Bronchial epithelial cell (primary cell): ENCODE results near the gene BCL2L15. TPM values are rescaled to one million over a fixed set of nuclear protein-coding genes. Genes with fewer than 3 reads are reported as not detected.
A peak's percentile ranks its signal among the peaks of the same experiment; 100 is the strongest.

Experiments
- DNase-seq: peaks from one replicate; pipeline ENCODE4 v3.0.0-alpha.2; 2010; ENCODE audit warnings: low read depth
- FAIRE-seq: peaks from 2 replicates; lab custom pipeline; 2011; peaks lifted over from hg19 to GRCh38; lab: Jason Lieb, UNC
- H3K27me3 ChIP-seq: 2 replicates; pipeline ENCODE4 v1.5.1; 2011; ENCODE audit warnings: low read length; ENCODE audit not compliant: control insufficient read depth, insufficient read depth
- H3K36me3 ChIP-seq: 2 replicates; pipeline ENCODE4 v1.5.1; 2011; ENCODE audit warnings: low read length; ENCODE audit not compliant: control insufficient read depth, insufficient read depth
- H3K4me3 ChIP-seq: 2 replicates; pipeline ENCODE4 v1.5.1; 2011; ENCODE audit warnings: mild to moderate bottlenecking, low read depth, low read length, control low read depth
- total RNA-seq: library from RNA; depleted of rRNA; stranded (reverse); fragments of >200 nt; gene quantifications from 2 replicates; pipeline ENCODE4 v1.2.1, GENCODE V29; 2014
- TF ChIP-seq, protein P1 (sequence below): IDR thresholded peaks from 2 replicates; pipeline ENCODE4 v1.5.1; 2011; ENCODE audit warnings: mild to moderate bottlenecking, moderate library complexity, low read length, control low read depth, inconsistent platforms; ENCODE audit not compliant: insufficient read depth, severe bottlenecking

The BCL2L15 gene
- total RNA-seq, 1 donor from 2014 or later = under 0.01 TPM

DNA sequence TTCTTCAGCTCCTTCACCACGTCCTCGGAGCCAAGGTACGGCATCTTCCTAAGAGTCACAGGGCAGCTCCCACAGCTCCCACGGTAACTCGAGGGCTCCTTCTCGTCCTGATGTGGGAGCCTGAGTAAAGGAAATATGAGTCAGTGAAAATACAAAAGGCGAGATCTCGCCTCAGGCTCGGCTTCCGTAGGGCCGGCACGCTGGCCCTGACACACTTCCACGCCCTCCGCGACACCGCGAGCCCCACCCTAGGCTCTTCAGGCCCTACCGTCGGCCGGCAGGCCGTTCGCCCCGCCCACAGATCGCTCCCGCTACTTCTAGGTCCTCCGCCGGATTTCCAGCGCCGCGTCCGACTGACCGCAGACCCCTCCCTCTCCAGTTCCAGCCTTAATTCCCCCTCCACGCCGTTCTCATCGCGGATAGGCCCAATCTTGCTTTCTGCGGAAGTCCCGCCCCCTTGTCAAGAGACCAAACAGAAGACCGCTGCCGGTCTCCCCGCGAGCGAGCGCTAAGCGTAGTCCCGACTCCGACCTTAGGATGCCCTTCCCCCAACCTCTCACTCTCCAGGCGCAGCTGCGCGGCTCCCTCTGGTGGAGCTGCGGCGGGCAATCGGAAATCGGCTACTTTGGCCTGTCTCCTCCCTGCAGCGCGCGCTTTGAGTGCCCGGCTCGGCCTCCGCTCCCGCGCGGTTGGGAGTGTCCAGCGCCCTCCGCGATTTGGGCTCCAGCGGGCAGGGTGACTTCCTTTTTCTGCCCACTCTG, 17.5 kb upstream of the BCL2L15 start, which contains the start of the genes AP4B1 and DCLRE1B:
Gene AP4B1 (minus strand): TSS at position 126 of the 761 bp plus-strand sequence. CDS start 82 bp downstream, at position 44.
Gene DCLRE1B (plus strand): TSS at position 653 of the 761 bp plus-strand sequence. CDS start 261 bp downstream, outside the sequence.
- H3K36me3 ChIP-seq = peaks cover 3% of the 10 kb centered on the region
- TF ChIP-seq, protein P1, sequence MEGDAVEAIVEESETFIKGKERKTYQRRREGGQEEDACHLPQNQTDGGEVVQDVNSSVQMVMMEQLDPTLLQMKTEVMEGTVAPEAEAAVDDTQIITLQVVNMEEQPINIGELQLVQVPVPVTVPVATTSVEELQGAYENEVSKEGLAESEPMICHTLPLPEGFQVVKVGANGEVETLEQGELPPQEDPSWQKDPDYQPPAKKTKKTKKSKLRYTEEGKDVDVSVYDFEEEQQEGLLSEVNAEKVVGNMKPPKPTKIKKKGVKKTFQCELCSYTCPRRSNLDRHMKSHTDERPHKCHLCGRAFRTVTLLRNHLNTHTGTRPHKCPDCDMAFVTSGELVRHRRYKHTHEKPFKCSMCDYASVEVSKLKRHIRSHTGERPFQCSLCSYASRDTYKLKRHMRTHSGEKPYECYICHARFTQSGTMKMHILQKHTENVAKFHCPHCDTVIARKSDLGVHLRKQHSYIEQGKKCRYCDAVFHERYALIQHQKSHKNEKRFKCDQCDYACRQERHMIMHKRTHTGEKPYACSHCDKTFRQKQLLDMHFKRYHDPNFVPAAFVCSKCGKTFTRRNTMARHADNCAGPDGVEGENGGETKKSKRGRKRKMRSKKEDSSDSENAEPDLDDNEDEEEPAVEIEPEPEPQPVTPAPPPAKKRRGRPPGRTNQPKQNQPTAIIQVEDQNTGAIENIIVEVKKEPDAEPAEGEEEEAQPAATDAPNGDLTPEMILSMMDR = peak; percentile 89
- no peak for FAIRE-seq
- peak within 1 kb of the TSS; percentile 93 for H3K4me3 ChIP-seq
- DNase-seq = peak; percentile 98
- H3K27me3 ChIP-seq = no peaks in the 10 kb centered on the region

DNA sequence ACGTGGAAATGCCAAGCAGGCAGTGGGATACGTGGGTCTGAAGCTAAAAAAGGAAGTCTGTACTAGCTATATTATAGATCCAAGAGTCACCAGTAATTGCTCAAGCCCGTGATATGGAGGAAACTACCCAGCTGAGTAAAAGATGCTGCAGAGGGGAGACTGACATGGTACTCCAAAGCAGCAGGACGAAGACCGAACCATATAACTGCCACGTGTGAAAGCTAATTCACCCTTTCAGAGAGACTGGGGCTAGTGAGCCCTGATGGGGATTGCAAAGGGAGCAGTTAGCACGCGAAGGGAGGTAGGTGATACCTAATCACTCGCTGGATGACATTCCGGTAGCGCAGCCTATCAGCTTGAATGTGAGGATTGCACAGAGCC, 16.9 kb upstream of the BCL2L15 start:
- Histone ChIP-seq H3K4me3 (peak overlapping the region; percentile 93), H3K27me3 (no peaks in the 10 kb centered on the region), H3K36me3 (peaks cover 3% of the 10 kb centered on the region)
- TF ChIP-seq, protein P1 = no peak
- no peak for FAIRE-seq
- no peak for DNase-seq

DNA sequence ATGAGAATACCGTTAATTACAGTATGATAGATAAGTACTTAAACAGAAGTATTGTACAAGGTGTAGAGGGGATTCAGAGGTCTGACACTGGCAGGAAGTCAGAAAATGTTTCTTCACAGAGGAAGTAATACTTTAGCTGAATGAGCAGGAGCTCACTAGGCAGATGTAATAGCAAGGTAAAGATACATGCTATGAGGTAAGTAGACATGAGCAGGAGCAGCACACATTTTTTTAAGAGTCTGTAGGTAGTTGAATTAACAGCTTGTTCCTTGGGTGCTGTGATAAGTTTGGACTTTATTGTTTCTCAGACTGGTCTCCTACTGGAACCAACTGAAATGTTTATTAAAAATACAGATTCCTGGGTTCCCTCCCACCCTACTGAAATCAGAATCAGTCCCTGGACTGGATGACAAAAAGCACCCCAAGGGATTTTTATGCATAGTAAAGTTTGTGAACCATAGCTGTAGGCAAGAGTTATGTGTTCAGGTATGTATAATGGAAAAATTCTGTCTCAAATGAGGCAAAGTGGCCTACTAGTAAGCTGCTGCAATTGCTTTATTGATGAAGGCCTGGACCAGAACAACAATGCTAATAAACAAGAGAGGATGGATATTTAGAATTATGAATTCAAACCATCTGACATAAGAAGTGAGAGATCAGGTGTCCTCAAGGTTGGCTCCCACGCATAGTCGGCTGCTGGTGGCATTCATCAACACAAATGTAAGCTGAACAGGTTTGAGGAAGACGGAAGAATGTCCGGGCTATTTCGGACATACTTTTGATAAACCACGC, 16.3 kb upstream of the BCL2L15 start:
- FAIRE-seq = no peak
- Histone ChIP-seq H3K27me3 (no peaks in the 10 kb centered on the region), H3K36me3 (peaks cover 4% of the 10 kb centered on the region), H3K4me3 (peak overlapping the region; percentile 93)
- TF ChIP-seq, protein P1 = no peak
- DNase-seq = no peak

DNA sequence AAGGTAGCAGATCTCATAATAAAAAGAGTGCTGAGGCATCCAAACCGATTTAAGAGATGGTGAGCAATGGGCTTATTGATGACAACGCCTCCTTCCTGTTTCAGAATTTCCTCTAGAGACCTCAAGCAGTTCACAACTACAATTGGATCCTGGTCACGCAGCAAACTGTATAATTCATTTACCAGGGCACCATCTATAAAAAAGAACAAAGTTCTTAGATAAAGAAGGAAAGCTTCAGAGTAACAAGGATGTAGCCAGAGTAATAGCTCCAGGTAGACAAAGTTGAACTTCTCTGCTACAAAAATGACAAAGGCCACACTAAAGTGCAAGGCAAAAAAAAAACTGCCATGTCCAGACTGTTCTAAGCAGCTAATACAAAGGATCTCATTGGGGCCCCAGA, 13.8 kb upstream of the BCL2L15 start:
- TF ChIP-seq, protein P1 = no peak
- Histone ChIP-seq H3K36me3 (peaks cover 3% of the 10 kb centered on the region), H3K4me3 (no peak overlapping the region), H3K27me3 (no peaks in the 10 kb centered on the region)
- no peak for FAIRE-seq
- DNase-seq = no peak

DNA sequence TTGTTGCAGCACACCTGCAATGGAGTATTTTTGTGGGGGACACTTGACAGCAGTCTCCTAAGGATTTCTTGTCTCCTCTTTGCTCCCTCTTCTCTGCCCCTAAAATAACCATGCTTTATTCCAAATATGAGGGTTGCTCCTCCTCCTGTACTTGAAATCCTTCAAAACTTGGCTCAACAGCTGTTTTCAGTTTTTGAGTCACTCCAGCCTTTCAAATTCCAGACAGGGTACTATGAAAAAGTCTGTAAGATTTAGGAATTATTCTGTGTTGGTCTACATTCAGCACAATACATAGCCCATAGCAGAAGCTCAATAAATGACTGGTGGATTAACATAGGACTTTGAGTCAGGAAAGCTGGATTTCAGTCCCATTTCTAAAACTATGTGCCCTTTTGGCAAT, 11.7 kb upstream of the BCL2L15 start:
- TF ChIP-seq, protein P1 = no peak
- DNase-seq = no peak
- FAIRE-seq = no peak
- Histone ChIP-seq H3K4me3 (no peak overlapping the region), H3K36me3 (peaks cover 4% of the 10 kb centered on the region), H3K27me3 (no peaks in the 10 kb centered on the region)
